Raji (cell line): ENCODE measurements around the gene GSTT4.

ENCODE experiments used
- POLR2A ChIP-seq: IDR thresholded peaks from 2 replicates; pipeline ENCODE4 v1.6.1; 2011; ENCODE audit warnings: low read depth, low read length, control low read depth; ENCODE audit not compliant: insufficient read depth

The GSTT4 gene

GRCh38 chr22:24028533-24028932 lies 23.3 kb upstream of the GSTT4 start:
- no peak for TF ChIP-seq POLR2A

- no peak for TF ChIP-seq POLR2A
Observed at GRCh38 chr22:24027991-24028390, 22.7 kb upstream of the GSTT4 start.

- TF ChIP-seq POLR2A: no peak
Observed at GRCh38 chr22:24027389-24027975, 22.2 kb upstream of the GSTT4 start.

GRCh38 chr22:24026733-24027132 lies 21.5 kb upstream of the GSTT4 start:
- no peak for TF ChIP-seq POLR2A

GRCh38 chr22:24026056-24026455 lies 20.8 kb upstream of the GSTT4 start:
- TF ChIP-seq POLR2A: no peak

GRCh38 chr22:24025475-24025874 lies 20.2 kb upstream of the GSTT4 start:
- no peak for TF ChIP-seq POLR2A

GRCh38 chr22:24024354-24024753 lies 19.1 kb upstream of the GSTT4 start:
- no peak for TF ChIP-seq POLR2A

- TF ChIP-seq POLR2A: no peak
Observed at GRCh38 chr22:24023204-24023789, 18.0 kb upstream of the GSTT4 start.

- no peak for TF ChIP-seq POLR2A
Observed at GRCh38 chr22:24021304-24021703, 16.1 kb upstream of the GSTT4 start.

- no peak for TF ChIP-seq POLR2A
Observed at GRCh38 chr22:24016156-24016555, 10.9 kb upstream of the GSTT4 start.

GRCh38 chr22:24011735-24012068 lies 6.4 kb upstream of the GSTT4 start:
- no peak for TF ChIP-seq POLR2A

- TF ChIP-seq POLR2A: no peak
Observed at GRCh38 chr22:24010018-24010391, 4.8 kb upstream of the GSTT4 start.

- no peak for TF ChIP-seq POLR2A
Observed at GRCh38 chr22:24009227-24010017, 4.2 kb upstream of the GSTT4 start.

GRCh38 chr22:24008381-24009226 lies 3.4 kb upstream of the GSTT4 start:
- TF ChIP-seq POLR2A: no peak

- TF ChIP-seq POLR2A: no peak
Observed at GRCh38 chr22:24008022-24008283, 2.7 kb upstream of the GSTT4 start.
